ENCODE measurements around the gene ZNF683.

DNA sequence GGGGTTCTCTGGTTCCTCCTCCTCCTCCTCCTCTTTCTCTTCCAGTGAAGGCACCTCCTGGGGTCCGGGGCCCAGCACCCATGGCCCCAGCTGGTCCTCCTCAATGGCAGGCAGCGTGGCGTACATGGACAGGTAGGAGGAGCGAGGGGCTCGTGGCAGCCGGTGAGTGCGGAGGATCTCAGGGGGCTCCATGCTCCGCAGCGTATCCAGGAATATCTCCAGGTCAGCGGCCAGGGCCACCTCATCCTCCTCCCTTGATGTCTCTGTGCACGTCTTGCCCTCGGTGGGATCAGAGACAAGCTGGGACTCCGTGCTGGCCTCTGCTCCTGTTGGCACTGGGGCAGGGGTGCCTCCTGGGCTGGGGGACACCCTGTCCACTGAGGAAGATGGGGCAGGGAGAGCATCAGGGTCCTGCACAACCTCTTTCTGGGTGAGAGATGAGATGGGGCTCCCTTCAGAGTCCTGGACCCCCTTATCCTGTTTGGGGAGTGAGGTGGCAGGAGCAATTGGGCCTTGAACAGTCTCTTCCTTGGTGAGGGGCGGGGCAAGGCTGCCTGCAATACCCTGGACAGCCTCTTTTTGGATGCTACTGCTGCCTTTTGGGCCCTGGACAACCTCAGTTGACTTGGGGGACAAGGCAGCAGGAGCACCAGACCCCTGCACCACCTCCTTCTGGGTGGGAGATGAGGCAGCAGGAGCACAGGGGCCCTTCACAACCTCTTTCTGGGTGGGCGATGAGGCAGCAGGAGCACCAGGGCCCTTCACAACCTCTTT is 28.2 kb downstream of the ZNF683 start:
- no peak for TF ChIP-seq POLR2AphosphoS5 (IDR thresholded peaks at IDR 0.05; ENCODE audit: borderline replicate concordance, low read depth, low read length)
- no peak for TF ChIP-seq EZH2 (IDR thresholded peaks at IDR 0.05)

Measured in SK-N-MC (cell line).